Heart left ventricle (tissue), 13 donors: ENCODE data around the gene S100A1.

Source experiments
- POLR2A ChIP-seq, 2 donors: fragments of 450-650 bp; IDR thresholded peaks; one replicate each; pipeline ENCODE4 v1.6.1; 2017; ENCODE audit warnings: antibody characterized with exemption in 2 of 2, mild to moderate bottlenecking in 2 of 2, moderate library complexity in 2 of 2
- TF ChIP-seq, protein P1 (sequence below), 12 donors: fragments of 200-600 bp; sonication (generic) in 4 of 12; IDR thresholded peaks; one replicate each; pipeline versions ENCODE4 v1.5.0 to v1.8.0; 2018 to 2022; ENCODE audit warnings: antibody characterized with exemption in 12 of 12, mild to moderate bottlenecking in 5 of 12
- donor health status: ischemic (EF 13 %, LVEDD 7.1; RV severe dilation, severe dysfunction).
- donor health status: DM: no; HTN: yes; CAD: no.
- donor health status: DM: no; HTN: no; CAD: no.
- donor health status: ischemic (EF 25% LVEDD 6.9; RV normal size, moderate dysfunction).
- donor health status: ischemic (EF 25% LVEDD 5.7; RV mildly dilated, moderate dysfunction).
- donor health status: ischemic (EF 35%, LVEDD 5.7; RV mildly dilated, moderate dysfunction).
- donor health status: nonischemic (EF 11% LVEDD 7.7; RV severe dilation, severe dysfunction).
- donor health status: DM: yes; HTN: yes; CAD: no.
- donor health status: PGD.
- donor health status: ischemic (EF 29% LVEDD 5.4; RV normal size, mild dysfunction).
- donor health status: nonischemic (EF 23%, LVEDD 6.1; RV moderate dilation, normal function).

DNA sequence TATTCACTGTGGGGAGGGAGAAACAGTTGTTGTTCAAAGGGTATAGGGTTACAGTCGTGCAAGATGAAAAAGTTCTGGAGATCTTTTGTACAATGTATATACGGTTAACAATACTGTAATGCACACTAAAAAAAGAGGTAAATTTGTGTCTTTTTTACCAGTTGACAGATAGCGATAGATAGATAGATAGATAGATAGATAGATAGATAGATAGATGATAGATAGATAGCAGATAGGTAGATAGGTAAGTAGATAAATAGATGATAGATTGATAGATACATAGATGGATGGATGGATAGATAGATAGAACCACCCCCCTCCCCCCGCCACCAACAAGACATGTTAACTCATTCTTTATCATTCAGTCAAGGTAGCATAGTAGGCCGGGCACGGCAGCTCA lies 25.5 kb upstream of the S100A1 start:
- TF ChIP-seq POLR2A (IDR thresholded peaks at IDR 0.05) = no peak
- TF ChIP-seq, protein P1, sequence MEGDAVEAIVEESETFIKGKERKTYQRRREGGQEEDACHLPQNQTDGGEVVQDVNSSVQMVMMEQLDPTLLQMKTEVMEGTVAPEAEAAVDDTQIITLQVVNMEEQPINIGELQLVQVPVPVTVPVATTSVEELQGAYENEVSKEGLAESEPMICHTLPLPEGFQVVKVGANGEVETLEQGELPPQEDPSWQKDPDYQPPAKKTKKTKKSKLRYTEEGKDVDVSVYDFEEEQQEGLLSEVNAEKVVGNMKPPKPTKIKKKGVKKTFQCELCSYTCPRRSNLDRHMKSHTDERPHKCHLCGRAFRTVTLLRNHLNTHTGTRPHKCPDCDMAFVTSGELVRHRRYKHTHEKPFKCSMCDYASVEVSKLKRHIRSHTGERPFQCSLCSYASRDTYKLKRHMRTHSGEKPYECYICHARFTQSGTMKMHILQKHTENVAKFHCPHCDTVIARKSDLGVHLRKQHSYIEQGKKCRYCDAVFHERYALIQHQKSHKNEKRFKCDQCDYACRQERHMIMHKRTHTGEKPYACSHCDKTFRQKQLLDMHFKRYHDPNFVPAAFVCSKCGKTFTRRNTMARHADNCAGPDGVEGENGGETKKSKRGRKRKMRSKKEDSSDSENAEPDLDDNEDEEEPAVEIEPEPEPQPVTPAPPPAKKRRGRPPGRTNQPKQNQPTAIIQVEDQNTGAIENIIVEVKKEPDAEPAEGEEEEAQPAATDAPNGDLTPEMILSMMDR (IDR thresholded peaks at IDR 0.05) = no peak
